Stimulated activated naive CD8-positive, alpha-beta T cell treated with anti-CD3 and anti-CD28 coated beads, Interleukin-15, Interleukin-2, amounts not matched to agents 100 ng/mL and 50 ng/mL, for 24 hours (primary cell): ENCODE results near the gene OLA1.

ENCODE experiments used
- H3K27ac Mint-ChIP-seq: one replicate; pipeline ENCODE4 v1.8.0; 2021; ENCODE audit warnings: mild to moderate bottlenecking, mixed read lengths
- H3K27me3 Mint-ChIP-seq: one replicate; pipeline ENCODE4 v1.8.0; 2021; ENCODE audit warnings: mixed read lengths
- H3K36me3 Mint-ChIP-seq: one replicate; pipeline ENCODE4 v1.8.0; 2021; ENCODE audit warnings: low read depth, mixed read lengths
- H3K4me1 Mint-ChIP-seq: one replicate; pipeline ENCODE4 v1.8.0; 2021; ENCODE audit warnings: low read depth, mixed read lengths
- H3K4me3 Mint-ChIP-seq: one replicate; pipeline ENCODE4 v1.8.0; 2021; ENCODE audit warnings: mild to moderate bottlenecking, mixed read lengths
- H3K9me3 Mint-ChIP-seq: one replicate; pipeline ENCODE4 v1.8.0; 2021; ENCODE audit warnings: mixed read lengths

Gene OLA1

DNA sequence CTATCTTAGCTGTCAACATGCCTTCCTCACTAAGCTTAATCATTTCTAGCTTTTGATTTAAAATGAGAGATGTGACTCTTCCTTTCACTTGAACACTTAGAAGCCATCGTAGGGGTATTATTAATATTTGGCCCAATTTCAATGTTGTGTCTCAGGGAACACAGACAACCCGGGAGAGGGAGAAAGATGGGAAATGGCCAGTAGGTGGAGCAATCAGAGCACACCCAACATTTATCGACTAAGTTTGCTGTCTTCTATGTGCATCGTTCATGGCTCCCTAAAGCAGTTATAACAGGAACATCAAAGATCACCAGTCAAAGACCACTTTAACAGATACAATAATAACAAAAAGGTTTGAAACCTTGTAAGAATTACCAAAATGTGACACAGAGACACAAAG, 110.2 kb downstream of the OLA1 start:
- peaks cover 64% of the 10 kb centered on the region for H3K36me3 Mint-ChIP-seq
- no peak overlapping the region for H3K27ac Mint-ChIP-seq
- H3K4me1 Mint-ChIP-seq: no peaks in the 10 kb centered on the region
- H3K27me3 Mint-ChIP-seq: no peaks in the 10 kb centered on the region
- no peaks in the 10 kb centered on the region for H3K9me3 Mint-ChIP-seq
- H3K4me3 Mint-ChIP-seq: no peak overlapping the region

DNA sequence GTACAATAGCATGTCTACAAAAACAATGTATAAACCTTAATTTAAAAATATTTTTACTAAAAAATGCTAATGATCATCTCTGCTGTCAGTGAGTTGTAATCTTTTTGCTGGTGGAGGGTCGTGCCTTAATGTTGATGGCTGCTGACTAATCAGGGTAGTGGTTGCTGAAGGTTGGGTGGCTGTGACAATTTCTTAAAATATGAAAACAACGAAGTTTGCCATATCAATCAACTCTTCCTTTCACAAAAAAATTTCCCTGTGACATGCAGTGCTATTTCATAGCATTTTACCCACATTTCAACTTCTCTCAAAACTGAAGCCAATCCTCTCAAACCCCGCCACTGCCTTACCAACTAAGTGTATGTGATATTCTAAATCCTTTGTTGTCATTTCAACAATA, 112.4 kb downstream of the OLA1 start:
- Mint-ChIP-seq H3K27me3 (no peaks in the 10 kb centered on the region), H3K4me3 (no peak overlapping the region), H3K36me3 (peaks cover 57% of the 10 kb centered on the region), H3K4me1 (no peaks in the 10 kb centered on the region), H3K27ac (no peak overlapping the region), H3K9me3 (no peaks in the 10 kb centered on the region)

DNA sequence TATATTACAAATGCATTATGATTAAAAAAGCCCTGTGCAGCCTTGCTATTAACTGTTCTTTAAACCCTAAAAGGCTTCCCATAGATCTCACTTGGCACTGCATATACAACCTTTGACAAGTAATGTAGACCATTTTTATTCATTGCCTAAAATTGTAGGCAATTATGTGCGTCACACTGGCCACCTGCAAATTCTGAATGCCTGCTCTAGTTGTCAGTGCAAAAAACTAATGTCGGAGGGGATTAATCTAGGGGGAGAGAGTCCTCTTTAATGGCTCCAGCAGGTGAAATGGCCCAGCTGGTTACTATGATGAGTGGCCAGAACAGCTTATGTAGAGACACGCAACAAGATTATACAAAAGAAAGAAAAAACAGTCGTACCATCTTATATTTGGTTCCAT, 123.2 kb downstream of the OLA1 start:
- Mint-ChIP-seq H3K9me3 (no peaks in the 10 kb centered on the region), H3K27me3 (no peaks in the 10 kb centered on the region)

DNA sequence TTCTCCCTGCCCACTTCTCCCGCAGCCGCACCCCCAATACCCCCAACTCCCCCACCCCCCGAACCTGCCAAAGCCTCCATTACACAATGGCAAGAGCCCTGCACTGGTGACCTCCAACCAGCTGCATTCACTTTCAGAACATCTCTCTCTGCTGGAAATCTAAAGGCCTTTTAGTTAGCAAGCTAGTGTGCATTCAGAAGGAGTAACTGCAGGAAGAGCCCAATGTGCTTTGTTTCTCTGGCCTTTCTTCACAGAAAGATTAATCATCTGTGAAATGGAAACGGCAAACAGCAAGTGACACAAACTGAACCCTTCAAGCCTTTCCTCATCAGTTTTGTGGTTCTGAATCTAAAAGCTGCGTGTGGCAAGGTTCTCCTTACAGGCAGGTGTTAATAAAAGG, 124.2 kb downstream of the OLA1 start:
- Mint-ChIP-seq H3K27ac (no peak overlapping the region), H3K4me1 (peaks cover 9% of the 10 kb centered on the region), H3K36me3 (peaks cover 35% of the 10 kb centered on the region), H3K4me3 (no peak overlapping the region), H3K27me3 (no peaks in the 10 kb centered on the region), H3K9me3 (no peaks in the 10 kb centered on the region)

More for the DNA sequence above, 123.2 kb downstream of the OLA1 start:
- peaks cover 34% of the 10 kb centered on the region for H3K36me3 Mint-ChIP-seq
- H3K4me1 Mint-ChIP-seq: peaks cover 8% of the 10 kb centered on the region
- H3K4me3 Mint-ChIP-seq: no peak overlapping the region
- H3K27ac Mint-ChIP-seq: no peak overlapping the region

DNA sequence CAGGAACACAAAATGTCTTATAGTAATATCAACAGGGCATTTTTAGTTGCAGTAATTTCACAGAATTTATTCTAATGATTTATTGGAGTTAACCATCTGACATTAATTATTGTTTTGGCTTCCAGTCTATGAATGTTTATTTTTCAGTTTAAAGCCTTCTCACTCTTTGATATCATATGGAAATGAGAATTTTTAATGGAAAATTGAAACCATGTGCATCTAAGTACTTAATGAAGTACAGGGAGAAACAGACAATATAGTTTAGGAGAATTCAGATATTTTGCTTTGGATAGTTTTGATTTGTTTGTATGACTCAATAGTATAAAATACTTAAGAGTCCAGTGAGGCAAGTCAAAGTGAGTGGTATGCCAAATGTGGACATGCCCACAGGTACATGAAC, 126.1 kb downstream of the OLA1 start:
- peaks cover 9% of the 10 kb centered on the region for H3K4me1 Mint-ChIP-seq
- H3K4me3 Mint-ChIP-seq: no peak overlapping the region
- peaks cover 44% of the 10 kb centered on the region for H3K36me3 Mint-ChIP-seq
- H3K9me3 Mint-ChIP-seq: no peaks in the 10 kb centered on the region
- no peak overlapping the region for H3K27ac Mint-ChIP-seq
- no peaks in the 10 kb centered on the region for H3K27me3 Mint-ChIP-seq

DNA sequence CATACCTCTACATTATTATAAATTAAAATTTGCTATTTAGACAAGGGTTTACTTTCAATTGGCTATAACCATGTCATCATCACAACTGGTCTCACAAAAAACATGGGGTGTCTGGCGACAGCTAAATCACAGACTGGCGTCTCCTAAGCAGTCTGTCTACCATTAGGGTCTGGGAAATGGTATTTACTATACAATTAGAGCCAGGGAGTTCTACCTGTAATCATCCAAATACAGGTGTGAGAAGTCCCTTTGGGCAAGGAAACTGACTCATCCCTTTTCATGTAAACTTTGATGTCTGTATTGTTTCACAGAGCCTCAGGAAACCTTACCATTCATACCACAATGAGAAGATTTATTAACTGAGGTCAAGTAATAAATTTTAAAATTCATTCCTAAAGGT, 126.7 kb downstream of the OLA1 start:
- Mint-ChIP-seq H3K4me3 (no peak overlapping the region), H3K4me1 (peaks cover 9% of the 10 kb centered on the region), H3K9me3 (no peaks in the 10 kb centered on the region), H3K36me3 (peaks cover 44% of the 10 kb centered on the region), H3K27me3 (no peaks in the 10 kb centered on the region), H3K27ac (no peak overlapping the region)

DNA sequence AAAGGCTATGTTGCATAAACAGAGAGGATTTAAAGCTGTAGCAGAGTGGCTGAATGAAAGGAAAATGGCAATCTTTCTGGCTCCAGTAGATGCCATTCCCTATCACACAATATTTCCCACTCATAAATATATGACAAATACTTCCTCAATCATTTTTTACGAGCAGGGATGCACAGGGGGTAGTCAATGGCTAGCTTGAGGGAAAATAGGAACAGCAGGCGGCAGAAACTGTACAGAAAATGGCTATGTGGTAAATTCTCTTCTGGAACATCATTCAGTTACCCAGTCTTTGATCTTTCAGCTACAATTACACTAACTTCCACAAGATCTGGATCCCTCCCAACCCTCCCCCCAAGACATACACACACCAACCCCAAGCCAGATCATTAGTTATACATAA, 127.2 kb downstream of the OLA1 start:
- Mint-ChIP-seq H3K4me3 (no peak overlapping the region), H3K27me3 (no peaks in the 10 kb centered on the region), H3K27ac (no peak overlapping the region), H3K4me1 (peaks cover 9% of the 10 kb centered on the region), H3K36me3 (peaks cover 44% of the 10 kb centered on the region), H3K9me3 (no peaks in the 10 kb centered on the region)

DNA sequence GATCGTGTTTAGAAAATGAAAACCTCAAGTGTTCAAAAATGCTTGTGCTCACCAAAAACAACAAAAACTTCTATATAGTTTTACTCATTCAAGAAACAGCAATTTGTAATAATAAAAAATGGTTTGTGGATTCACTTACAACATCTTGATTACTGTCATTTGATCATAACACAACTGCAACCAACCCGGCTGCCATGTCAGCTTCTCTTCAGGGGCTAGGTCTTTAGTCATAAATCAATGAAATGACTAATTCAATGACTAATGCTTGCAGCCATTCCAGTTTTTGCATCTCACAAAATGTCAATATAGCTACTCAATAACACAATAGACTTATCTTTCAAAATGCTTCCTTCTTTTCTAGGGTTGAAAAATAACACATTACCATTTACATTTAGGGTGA, 128.0 kb downstream of the OLA1 start:
- peaks cover 47% of the 10 kb centered on the region for H3K36me3 Mint-ChIP-seq
- no peaks in the 10 kb centered on the region for H3K27me3 Mint-ChIP-seq
- no peak overlapping the region for H3K27ac Mint-ChIP-seq
- H3K4me1 Mint-ChIP-seq: peaks cover 9% of the 10 kb centered on the region
- no peaks in the 10 kb centered on the region for H3K9me3 Mint-ChIP-seq
- H3K4me3 Mint-ChIP-seq: no peak overlapping the region

DNA sequence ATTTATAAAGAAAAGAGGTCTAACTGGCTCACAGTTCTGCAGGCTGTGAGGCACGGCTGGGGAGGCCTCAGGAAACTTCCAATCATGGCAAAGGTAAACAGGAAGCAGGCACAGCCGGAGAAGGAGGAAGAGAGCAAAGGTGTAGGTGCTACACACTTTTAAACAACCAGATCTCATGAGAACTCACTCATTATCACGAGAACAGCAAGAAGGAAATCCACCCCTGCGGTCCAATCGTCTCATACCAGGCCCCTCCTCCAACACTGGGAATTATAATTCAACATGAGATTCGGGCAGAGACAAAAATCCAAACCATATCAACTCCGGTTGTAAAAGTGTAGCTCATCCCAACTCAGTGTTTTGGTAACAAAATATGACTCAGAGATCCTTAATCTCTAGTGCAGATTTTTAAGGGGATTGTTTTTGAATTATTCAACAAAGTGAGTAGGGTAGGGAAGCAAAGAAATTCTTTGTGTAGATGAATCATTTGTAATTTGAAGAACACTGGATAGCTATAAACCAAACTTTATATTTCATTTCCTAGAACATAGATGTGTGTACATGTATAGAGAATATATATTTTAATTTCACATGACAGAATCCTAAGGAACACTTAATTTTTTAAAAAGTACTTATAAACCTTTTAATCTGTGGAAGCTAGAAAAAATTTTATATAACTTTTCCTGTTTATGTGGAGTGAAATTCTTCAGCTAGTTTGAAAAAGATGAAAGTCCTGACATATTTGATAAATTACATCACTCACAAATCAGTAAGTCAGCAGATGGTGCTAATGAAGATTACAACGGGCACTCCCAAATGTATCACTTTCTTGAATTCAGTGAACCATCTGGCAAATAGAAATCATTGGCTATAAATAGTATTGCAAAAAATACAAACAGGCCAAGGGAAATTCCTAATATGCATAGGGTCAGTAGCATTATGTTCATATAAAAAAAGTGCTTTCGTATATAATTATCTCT, 130.1 kb downstream of the OLA1 start:
- no peaks in the 10 kb centered on the region for H3K9me3 Mint-ChIP-seq
- no peak overlapping the region for H3K27ac Mint-ChIP-seq
- H3K27me3 Mint-ChIP-seq: no peaks in the 10 kb centered on the region
- peaks cover 53% of the 10 kb centered on the region for H3K36me3 Mint-ChIP-seq
- peaks cover 9% of the 10 kb centered on the region for H3K4me1 Mint-ChIP-seq
- H3K4me3 Mint-ChIP-seq: no peak overlapping the region

DNA sequence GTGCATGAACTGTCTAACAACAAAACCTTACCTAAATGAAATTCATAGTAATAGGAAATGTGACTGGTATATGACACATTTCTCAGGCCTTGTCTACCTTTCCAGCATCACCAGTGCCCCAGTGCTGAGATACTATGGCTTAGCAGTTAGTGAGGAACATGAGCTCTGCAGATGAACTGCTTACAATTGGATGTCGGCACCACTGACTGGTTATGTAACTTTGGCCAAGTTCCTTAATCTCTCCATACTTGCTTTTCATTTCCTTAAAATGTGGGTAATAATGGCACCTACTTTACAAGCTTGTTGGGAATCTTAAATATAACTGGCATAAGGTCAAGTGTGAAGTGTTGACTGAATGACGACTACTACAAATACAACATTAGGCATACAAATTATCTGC, 136.3 kb downstream of the OLA1 start:
- no peak overlapping the region for H3K4me3 Mint-ChIP-seq
- H3K4me1 Mint-ChIP-seq: no peaks in the 10 kb centered on the region
- H3K9me3 Mint-ChIP-seq: no peaks in the 10 kb centered on the region
- H3K27ac Mint-ChIP-seq: no peak overlapping the region
- H3K36me3 Mint-ChIP-seq: peaks cover 21% of the 10 kb centered on the region
- H3K27me3 Mint-ChIP-seq: no peaks in the 10 kb centered on the region

DNA sequence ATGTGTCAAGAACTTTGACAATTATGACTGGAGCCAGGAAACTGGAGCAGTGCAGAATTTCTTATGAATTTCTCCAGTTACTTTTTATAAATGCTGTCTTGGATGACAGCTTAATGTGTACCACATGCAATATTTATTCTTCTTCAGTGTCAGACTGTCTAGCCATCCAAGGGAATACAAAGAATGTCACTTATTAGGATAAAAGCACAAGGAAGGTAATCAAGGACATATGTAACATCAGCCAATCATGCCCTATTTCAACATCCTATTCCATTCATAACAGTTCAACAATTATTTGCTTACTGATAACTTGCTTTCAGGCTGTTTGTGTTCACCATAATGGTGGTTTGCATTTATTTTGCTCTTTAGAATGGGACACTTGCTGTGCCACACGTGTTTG, 139.8 kb downstream of the OLA1 start:
- Mint-ChIP-seq H3K36me3 (peaks cover 8% of the 10 kb centered on the region), H3K27ac (no peak overlapping the region), H3K9me3 (no peaks in the 10 kb centered on the region), H3K4me3 (no peak overlapping the region), H3K4me1 (no peaks in the 10 kb centered on the region), H3K27me3 (no peaks in the 10 kb centered on the region)

DNA sequence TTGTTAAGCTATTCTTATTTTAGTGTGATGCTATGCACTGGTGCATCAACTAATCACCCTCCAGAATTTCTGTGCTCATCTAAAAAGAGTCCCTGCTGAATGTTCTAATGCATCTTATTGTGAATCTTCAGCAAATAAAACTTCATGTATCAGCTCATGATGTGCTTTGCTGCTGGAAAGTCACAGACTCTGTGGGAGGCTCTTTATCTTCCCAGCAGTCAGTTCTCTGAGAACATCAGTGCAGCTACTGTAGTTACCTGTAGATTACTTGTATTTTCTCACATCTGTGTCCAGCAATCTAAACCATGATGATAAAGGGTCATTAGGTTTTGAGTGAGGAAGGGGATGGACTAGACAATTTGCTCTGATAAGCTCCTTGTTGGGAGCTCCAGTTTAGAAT, 141.6 kb downstream of the OLA1 start:
- Mint-ChIP-seq H3K4me3 (no peak overlapping the region), H3K9me3 (no peaks in the 10 kb centered on the region), H3K36me3 (peaks cover 18% of the 10 kb centered on the region), H3K27me3 (no peaks in the 10 kb centered on the region), H3K4me1 (peaks cover 5% of the 10 kb centered on the region), H3K27ac (no peak overlapping the region)

DNA sequence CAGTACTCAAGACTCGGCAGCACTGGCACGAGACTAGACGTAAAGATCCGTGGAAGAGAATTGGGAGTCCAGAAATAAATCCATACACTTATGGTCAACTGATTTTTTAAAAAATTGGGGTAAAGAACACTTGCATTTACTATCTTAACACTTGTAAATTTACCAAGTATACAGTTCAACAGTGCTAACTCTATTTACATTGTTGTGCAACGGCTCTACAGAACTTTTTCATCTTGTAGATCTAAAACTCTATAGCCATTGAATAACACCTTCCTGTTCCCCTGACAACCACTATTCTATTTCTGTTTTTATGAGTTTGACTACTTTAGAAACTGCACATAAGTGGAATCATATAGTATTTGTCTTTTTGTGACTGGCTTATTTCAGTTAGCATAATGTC, 153.8 kb downstream of the OLA1 start:
- no peaks in the 10 kb centered on the region for H3K27me3 Mint-ChIP-seq
- peaks cover 34% of the 10 kb centered on the region for H3K36me3 Mint-ChIP-seq
- no peak overlapping the region for H3K27ac Mint-ChIP-seq
- H3K4me1 Mint-ChIP-seq: no peaks in the 10 kb centered on the region
- H3K9me3 Mint-ChIP-seq: no peaks in the 10 kb centered on the region
- no peak overlapping the region for H3K4me3 Mint-ChIP-seq

DNA sequence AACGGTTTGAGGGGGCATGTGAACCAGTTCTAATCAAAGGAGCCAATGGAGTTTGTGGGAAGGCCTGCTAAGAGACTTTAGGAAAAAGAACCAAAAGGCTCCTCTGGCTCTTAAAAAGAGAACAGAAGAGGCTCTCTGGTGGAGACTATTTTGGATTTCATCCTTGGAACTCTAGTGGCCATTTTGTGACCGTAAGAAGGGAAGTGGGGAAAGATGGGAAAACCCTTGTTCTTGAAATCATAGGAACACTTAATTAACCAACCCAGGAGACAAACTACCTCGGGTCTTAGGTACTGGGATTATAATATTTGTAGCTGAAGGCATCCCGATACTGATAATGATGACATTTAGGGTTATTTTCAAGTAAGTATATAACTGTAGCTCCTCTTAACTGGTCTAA, 157.9 kb downstream of the OLA1 start:
- H3K36me3 Mint-ChIP-seq: peaks cover 36% of the 10 kb centered on the region
- H3K9me3 Mint-ChIP-seq: no peaks in the 10 kb centered on the region
- no peaks in the 10 kb centered on the region for H3K4me1 Mint-ChIP-seq
- H3K27ac Mint-ChIP-seq: no peak overlapping the region
- no peak overlapping the region for H3K4me3 Mint-ChIP-seq
- H3K27me3 Mint-ChIP-seq: no peaks in the 10 kb centered on the region

DNA sequence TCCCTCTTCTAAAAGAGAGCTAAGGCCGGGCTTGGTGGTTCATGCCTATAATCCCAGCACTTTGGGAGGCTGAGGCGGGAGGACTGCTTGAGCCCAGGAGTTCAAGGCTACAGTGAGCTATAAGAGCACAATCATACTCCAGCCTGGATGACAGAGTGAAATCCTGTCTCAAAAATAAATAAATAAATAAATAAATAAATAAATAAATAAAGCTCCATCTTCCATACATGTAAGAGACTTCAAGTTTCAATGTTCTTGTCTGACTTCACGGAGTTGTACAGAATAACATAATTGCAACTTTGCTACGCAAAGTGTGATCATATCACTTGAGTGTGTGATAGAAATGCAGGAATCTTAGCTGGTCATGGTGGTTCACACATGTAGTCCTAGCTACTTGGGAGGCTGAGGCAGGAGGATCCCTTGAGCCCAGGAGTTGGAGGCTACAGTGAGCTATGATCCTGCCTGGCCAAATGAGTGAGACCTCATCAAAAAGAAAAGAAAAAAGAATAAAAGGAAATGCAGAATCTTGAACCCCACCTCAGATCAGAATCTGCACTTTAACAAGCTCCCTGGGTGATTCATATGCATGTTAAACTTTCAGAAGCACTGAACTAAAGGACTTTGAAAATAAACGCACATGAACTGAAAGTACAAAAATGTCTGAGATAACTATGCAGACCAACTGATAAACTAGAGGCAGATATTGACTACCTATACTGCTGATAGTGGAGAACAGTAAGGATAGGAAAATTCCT, 159.4 kb downstream of the OLA1 start:
- Mint-ChIP-seq H3K4me3 (no peak overlapping the region), H3K4me1 (no peaks in the 10 kb centered on the region), H3K27ac (no peak overlapping the region), H3K27me3 (no peaks in the 10 kb centered on the region), H3K9me3 (no peaks in the 10 kb centered on the region), H3K36me3 (peaks cover 20% of the 10 kb centered on the region)
